ENCODE measurements around the gene MANSC4.

GRCh38 chr12:27818401-27818918 is 38.4 kb upstream of the MANSC4 start:
- TF ChIP-seq CTCF (IDR thresholded peaks at IDR 0.05) (no peak), POLR2A (IDR thresholded peaks at IDR 0.05) (no peak)
